GM20000 (cell line): Measurements from ENCODE around the gene MOV10.

Experiments
- DNase-seq: peaks from one replicate; pipeline ENCODE4 v3.0.0; 2012; ENCODE audit warnings: low spot score
- CTCF ChIP-seq: IDR thresholded peaks from 2 replicates; pipeline ENCODE4 v1.5.1; 2012; ENCODE audit warnings: mild to moderate bottlenecking, control low read depth; ENCODE audit errors: extremely low read depth, missing control alignments

Gene MOV10

GRCh38 chr1:112700290-112701226 lies 26.1 kb downstream of the MOV10 start:
- TF ChIP-seq CTCF, result no peak
- DNase-seq, result peak; percentile 79

- no peak for DNase-seq
- no peak for TF ChIP-seq CTCF
Observed at GRCh38 chr1:112701227-112702066, 27.0 kb downstream of the MOV10 start.

GRCh38 chr1:112702067-112702395 lies 27.6 kb downstream of the MOV10 start:
- DNase-seq, result no peak
- TF ChIP-seq CTCF, result no peak

GRCh38 chr1:112702420-112703261 lies 28.2 kb downstream of the MOV10 start:
- TF ChIP-seq CTCF, result no peak
- DNase-seq, result no peak

- no peak for TF ChIP-seq CTCF
Observed at GRCh38 chr1:112703706-112704105, 29.2 kb downstream of the MOV10 start.

GRCh38 chr1:112704391-112704933 lies 30.0 kb downstream of the MOV10 start:
- DNase-seq, result no peak
- TF ChIP-seq CTCF, result no peak

More at GRCh38 chr1:112703706-112704105, 29.2 kb downstream of the MOV10 start:
- no peak for DNase-seq
